Measurements from ENCODE around the gene PLXNC1.

Gene PLXNC1

DNA sequence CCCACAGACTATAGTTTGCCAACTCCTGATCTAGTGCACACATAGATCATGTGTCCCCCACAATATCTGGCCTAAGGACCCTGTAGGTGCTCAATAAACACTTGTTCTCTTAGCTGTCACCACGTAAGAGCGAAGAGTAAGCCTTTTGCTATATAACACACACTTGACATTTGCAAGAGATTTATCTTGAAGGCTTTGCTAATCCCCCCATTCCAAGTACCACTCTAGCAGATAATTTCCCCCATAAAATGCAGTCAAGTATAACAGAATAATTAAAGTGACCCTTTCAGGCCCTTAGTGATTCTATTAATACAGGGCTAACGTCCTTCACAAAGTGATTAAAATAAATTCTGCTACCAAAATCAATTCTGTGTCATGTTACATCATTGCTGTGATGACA, 87.5 kb downstream of the PLXNC1 start:
- no peak for DNase-seq (ENCODE audit: low read depth in 3 of 3)

DNA sequence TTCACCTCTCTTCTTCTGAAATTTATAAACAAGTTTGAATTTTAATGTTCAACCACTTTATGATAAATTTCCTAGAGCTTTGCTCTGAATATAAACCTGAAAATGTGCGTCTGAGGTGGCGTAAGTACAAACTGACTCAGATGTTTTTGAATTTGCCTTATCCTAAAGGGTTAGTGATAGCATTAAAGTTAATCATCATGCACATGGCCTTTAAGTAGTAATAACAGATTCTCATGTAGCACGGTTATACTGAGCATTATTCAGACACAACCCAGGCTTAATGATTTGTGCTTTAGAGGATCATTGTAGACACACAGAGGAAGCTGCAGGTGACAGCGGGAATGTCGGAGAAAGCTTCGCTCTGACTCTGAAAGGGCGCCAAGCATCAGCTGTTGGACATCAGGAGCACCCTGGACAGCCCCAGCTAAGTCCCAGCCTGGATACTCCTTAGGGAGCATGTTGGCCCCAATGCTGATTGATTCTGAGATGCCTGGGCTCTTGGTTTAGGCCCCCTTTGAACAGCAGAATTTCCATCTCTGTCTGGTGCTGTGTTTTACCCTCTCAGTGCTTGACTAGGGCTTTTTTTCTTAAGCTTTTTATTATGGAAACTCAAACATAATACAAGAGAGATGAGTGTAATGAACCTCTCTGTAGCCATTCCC, 91.1 kb downstream of the PLXNC1 start:
- no peak for DNase-seq (ENCODE audit: low read depth in 3 of 3)

- no peak for DNase-seq (ENCODE audit: low read depth in 3 of 3)
Measured at GRCh38 chr12:94240171-94240570, 91.8 kb downstream of the PLXNC1 start.

- no peak for DNase-seq (ENCODE audit: low read depth in 3 of 3)
Measured at GRCh38 chr12:94242901-94243300, 94.5 kb downstream of the PLXNC1 start.

DNA sequence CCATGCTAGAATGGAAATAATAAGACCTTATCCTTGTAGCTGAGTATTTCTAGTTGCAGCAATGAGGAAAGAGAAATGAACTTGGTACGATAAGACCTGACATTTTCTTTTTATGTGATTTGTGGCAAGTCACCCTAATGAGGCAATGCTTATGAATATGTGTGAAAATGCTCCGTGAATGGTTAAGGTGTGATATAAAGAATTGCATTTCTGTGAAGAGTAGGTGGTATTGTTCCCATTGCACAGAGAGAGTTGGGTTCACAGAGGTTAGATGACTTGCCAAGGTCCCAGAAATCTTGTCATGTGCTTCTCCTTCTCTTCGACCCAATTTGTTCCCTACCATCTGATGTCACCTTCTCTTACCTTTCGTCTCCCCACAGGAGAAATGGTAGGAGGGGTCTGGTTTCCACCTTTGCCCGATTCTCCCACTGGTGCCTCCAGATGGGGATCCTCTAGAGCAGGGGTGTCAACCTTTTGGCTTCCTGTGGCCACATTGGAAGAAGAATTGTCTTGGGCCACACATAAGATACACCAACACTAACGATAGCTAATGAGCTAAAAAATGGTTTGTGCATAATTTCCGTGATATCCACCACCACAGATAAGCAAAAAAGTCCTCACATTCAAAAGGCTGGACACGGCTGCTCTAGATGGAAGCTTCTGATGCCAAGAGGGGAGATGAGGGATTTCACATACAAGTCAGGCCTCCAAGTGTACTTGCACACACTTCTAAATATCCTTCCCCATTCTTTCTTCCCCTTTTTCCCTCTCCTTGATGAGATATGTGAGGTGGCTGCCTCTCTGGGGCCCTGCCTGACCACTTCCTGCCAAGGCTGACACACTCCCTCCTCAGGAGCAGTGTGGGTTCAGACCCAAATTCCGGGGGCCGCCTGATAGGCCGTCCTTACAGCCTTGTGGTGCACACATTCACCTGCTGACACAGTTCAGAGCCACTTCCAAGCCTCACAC, 96.1 kb downstream of the PLXNC1 start:
- DNase-seq (ENCODE audit: low read depth in 3 of 3): peak; percentile 31 to 38 (median 33)

- no peak for DNase-seq (ENCODE audit: low read depth in 3 of 3)
Measured at GRCh38 chr12:94245631-94246383, 97.4 kb downstream of the PLXNC1 start.

DNA sequence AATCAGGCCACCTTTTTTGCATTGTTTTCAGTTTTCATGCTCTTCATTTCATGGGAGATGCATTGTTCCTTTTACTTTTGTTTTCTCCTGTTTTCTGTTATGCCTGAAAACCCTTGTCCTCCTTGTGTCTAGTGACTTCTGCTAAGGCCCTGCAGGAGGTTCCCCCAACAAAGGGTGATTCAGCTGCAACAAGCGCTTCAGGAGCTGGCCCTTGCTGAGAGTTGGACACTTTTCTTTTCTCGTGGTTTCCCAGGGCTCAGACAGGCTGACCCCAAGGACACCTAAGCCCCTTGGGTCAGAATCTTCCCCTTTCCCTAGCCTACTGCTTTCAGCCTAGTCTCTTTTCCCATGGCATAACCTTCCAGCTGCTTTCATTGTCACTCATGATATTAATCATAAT, 98.9 kb downstream of the PLXNC1 start:
- DNase-seq (ENCODE audit: low read depth in 3 of 3): no peak

DNA sequence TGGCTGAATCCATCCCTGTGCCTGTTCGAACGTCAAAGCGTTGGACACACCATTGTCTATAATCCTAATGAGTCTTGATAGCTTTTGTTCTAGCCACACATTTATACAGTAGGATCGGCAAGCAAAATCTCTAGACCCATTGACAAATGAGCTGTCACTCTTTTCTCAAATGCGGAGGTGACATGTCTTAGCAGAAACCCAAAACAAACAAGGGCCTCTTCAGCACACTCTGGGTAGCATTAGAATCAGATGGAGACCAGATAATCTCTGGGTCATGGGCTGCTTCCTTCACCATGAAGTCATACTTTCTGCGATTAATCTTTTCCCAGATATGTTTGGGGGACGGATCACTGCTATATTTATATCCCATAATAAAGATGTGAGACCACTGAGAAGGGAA, 100.2 kb downstream of the PLXNC1 start:
- no peak for DNase-seq (ENCODE audit: low read depth in 3 of 3)

DNA sequence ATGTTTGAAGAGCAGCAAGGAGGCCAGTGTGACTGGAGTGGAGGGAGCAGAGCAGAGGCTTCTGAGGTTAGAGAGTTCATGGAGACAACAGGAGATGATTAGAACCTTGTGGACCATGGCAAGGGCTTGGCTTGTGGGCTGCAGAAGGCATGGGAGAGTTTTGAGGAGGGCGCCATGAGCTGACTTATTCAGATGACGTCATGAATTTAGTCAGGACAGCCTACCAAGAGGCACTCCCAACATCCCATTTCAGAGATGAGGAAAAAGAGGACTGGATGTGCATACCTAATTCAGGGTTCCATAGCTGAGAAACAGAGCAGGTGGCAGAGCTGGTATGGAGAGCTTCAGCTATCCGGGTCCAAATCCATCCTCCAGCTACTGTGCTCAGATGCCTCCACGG, 101.8 kb downstream of the PLXNC1 start:
- DNase-seq (ENCODE audit: low read depth in 3 of 3): no peak

DNA sequence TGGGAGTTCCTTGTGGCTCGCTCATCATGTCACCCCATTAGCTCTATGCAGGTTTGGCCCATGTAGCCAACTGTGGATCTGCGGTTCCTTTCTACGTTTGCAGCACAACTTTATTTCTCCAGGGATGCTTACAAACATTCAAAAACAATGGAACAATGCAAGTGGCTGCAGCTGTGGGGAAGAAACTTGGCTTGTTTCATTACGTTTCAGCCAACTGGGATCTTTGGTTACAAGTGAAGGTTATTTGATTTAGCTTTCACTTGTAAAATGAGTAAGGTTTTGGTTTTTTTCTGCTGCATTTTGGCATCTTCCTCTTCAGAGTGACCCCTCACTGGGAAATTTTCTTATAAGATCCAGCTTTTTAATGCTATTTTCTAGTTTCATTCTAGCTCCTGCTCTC, 105.9 kb downstream of the PLXNC1 start:
- no peak for DNase-seq (ENCODE audit: low read depth in 3 of 3)

- DNase-seq (ENCODE audit: low read depth in 3 of 3): no peak
Measured at GRCh38 chr12:94255006-94255405, 106.6 kb downstream of the PLXNC1 start.

- DNase-seq (ENCODE audit: low read depth in 3 of 3): no peak
Measured at GRCh38 chr12:94255428-94255827, 107.1 kb downstream of the PLXNC1 start.

GRCh38 chr12:94258593-94258992, 110.2 kb downstream of the PLXNC1 start:
- DNase-seq (ENCODE audit: low read depth in 3 of 3): no peak

DNA sequence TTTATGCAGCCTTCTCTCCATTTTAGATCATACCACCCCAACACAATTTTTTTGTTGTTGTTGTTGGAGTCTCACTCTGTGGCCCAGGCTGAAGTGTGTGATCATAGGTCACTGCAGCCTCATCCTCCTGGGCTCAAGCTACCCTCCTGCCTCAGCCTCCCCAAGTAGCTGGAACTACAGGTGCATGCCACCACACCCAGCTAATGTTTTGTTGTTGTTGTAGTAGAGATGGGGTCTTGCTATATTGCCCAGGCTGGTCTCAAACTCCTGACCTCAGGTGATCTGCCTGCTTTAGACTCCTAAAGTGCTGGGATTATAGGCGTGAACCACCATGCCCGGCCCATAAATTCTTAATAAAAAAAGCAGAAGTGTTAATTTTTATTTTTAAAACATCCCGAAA, 111.6 kb downstream of the PLXNC1 start:
- no peak for DNase-seq (ENCODE audit: low read depth in 3 of 3)

- no peak for DNase-seq (ENCODE audit: low read depth in 3 of 3)
Measured at GRCh38 chr12:94260717-94261116, 112.3 kb downstream of the PLXNC1 start.

GRCh38 chr12:94261119-94261518, 112.7 kb downstream of the PLXNC1 start:
- no peak for DNase-seq (ENCODE audit: low read depth in 3 of 3)

DNA sequence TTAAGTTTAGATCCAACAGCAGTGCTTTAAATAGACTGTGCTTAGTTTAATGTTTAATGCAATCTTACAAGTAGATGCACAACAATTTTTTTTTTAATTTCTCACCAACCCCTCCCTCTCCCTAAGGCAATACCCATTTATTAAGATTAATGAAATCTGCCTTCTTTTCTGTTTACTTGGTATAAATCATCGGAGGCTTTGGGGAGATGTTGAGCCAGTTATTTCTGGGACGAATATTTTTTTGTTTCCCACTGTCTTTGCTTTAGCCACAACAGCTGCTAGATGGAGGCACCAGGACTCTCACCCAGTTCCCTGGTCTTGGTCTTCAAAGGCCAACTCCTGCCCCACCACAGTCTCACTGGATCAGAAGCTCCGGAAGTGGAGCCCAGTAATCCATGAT, 113.4 kb downstream of the PLXNC1 start:
- no peak for DNase-seq (ENCODE audit: low read depth in 3 of 3)

DNA sequence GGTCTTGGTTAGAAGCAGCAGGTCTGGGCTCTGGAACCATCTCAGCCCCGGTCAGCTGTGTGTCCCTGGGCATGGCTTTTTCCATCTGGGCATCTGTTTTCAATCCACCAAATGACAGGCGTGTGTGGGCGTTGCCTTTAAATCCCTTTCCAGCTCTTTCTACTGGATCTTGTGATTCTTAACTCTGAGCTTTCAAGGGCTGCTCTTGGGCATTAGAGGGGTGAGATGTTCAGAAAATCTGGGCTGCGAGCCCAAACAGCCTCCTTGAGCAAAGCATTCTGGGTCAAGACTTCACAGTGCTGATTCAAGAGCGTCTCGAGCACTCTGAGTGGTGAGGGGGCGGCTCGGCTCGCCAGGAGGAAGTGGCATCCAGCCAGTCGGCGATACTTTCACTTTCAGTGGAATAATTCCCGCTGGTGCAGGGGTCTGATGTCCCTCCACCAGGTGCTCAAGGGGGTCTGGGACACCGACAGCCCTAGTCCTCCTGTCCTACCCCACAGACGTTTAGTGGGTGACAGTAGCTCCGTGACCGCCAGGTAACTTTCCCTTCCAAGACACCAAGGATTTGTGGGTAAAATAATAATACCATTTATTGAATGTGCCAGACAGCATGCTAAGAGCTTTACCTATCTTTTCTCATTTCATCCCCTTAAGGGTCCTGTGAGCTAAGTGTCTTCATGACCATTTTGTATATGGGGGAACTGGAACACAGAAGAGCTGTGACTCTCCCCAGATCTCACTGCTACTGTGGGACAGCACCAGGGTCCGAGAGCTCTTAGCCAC, 114.0 kb downstream of the PLXNC1 start:
- DNase-seq (ENCODE audit: low read depth in 3 of 3): peak; percentile 39 to 65 (median 63)

DNA sequence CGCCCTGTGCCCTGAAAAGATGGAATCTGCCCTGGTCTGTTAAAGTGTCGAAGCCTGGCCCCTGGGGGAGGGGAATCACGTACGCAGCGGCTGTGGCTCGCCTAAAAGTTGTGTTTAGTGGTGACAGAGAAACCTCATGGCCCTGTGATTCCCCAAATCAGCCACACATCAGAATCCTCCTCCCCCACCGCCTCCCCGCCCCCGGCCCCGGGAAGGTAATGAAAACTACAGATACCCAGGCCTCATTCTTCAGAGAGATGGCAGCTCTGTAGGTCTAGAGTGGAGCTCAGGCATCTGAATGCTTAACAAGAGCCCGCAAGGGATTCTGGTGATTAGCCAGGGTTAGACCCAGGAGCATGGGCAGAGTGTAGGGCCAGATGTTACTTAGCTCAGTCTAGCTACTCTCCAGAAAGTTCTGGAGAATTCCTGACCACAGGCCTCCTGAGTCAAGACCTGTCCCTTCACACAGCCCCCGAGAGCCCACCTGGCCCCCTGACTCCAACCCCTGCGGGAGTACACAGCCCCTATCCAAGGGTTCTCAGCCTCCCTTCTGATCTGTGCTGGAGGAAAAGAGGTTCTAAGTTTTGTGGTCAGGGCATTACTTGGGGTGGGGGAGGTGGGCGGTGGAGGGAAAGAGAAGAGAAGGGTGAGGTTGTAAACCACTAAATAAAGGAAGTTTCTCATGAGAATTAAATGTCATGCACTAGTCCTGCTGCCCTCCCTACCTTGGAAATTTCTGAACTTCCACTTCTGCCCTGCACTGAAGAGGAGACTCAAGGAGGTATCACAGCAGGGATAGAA, 114.8 kb downstream of the PLXNC1 start:
- DNase-seq (ENCODE audit: low read depth in 3 of 3): peak; percentile 41 to 59 (median 58)

- no peak for DNase-seq (ENCODE audit: low read depth in 3 of 3)
Measured at GRCh38 chr12:94263905-94264561, 115.7 kb downstream of the PLXNC1 start.
